Naive thymus-derived CD8-positive, alpha-beta T cell (primary cell): Measurements from ENCODE around the gene LRRC61. TPM values are rescaled to one million over a fixed set of nuclear protein-coding genes. Genes with fewer than 3 reads are reported as not detected.
"Not testable (repeated sequence)": the region's sequence is repeated elsewhere in the genome, so short reads cannot be mapped to it uniquely, and the experiment has no call there.

Experiments used
- ATAC-seq, 2 donors: fragments of 150-1000 bp; cut with Tn5 transposase in 1 of 2; sonication (Bioruptor Pico), chemical (Tn5 transposase) in 1 of 2; 1 replicate in 1 of 2; 2 replicates in 1 of 2; pipeline ENCODE4 v1.10.0; 2021; ENCODE audit warnings: mild to moderate bottlenecking in 2 of 2, moderate library complexity in 2 of 2
- POLR2A ChIA-PET: fragments of 350-600 bp; sonication (Branson Sonifier 250); formaldehyde crosslinking; loops from one replicate; lab custom pipeline; 2021; ENCODE audit warnings: antibody characterized with exemption; lab: Charles Lee
- DNase-seq, 10 donors: peaks; one replicate each; pipeline versions ENCODE4 v3.0.0 to v3.0.0-alpha.2; 2020 to 2022
- H3K27ac Mint-ChIP-seq, 10 donors: one replicate each; pipeline ENCODE4 v1.8.0; 2020 to 2022; ENCODE audit warnings: mild to moderate bottlenecking in 10 of 10, mixed read lengths in 10 of 10, moderate library complexity in 4 of 10, inconsistent platforms in 1 of 10
- H3K27me3 Mint-ChIP-seq, 5 donors: one replicate each; pipeline ENCODE4 v1.8.0; 2021 to 2022; ENCODE audit warnings: mixed read lengths in 5 of 5
- H3K36me3 Mint-ChIP-seq, 3 donors: one replicate each; pipeline ENCODE4 v1.8.0; 2020 to 2022; ENCODE audit warnings: mixed read lengths in 3 of 3, mild to moderate bottlenecking in 2 of 3, inconsistent platforms in 1 of 3
- H3K4me1 Mint-ChIP-seq, 4 donors: one replicate each; pipeline ENCODE4 v1.8.0; 2021 to 2022; ENCODE audit warnings: mixed read lengths in 4 of 4
- H3K4me3 Mint-ChIP-seq, 10 donors: one replicate each; pipeline ENCODE4 v1.8.0; 2020 to 2022; ENCODE audit warnings: mild to moderate bottlenecking in 10 of 10, mixed read lengths in 10 of 10, moderate library complexity in 6 of 10, inconsistent platforms in 1 of 10
- H3K9me3 Mint-ChIP-seq, 9 donors: one replicate each; pipeline ENCODE4 v1.8.0; 2020 to 2022; ENCODE audit warnings: mixed read lengths in 9 of 9, mild to moderate bottlenecking in 3 of 9, inconsistent platforms in 1 of 9, moderate library complexity in 1 of 9
- polyA plus RNA-seq, 3 donors: library from polyadenylated mRNA; unstranded; fragments of 300-500 nt; fragmentation: Illumina TruSeq; gene quantifications; one replicate each; pipeline ENCODE4 v1.2.3, GENCODE V29; 2021
- total RNA-seq, 8 experiments: library from RNA in 2 of 8; stranded (reverse) in 2 of 8; gene quantifications; one replicate each; pipeline ENCODE4 v1.2.3 and lab custom pipeline; 2021 to 2026

The LRRC61 gene
- total and polyA plus RNA-seq, 5 experiments from 2014 or later = 13.8 to 34.3 (median 17.8) TPM

DNA sequence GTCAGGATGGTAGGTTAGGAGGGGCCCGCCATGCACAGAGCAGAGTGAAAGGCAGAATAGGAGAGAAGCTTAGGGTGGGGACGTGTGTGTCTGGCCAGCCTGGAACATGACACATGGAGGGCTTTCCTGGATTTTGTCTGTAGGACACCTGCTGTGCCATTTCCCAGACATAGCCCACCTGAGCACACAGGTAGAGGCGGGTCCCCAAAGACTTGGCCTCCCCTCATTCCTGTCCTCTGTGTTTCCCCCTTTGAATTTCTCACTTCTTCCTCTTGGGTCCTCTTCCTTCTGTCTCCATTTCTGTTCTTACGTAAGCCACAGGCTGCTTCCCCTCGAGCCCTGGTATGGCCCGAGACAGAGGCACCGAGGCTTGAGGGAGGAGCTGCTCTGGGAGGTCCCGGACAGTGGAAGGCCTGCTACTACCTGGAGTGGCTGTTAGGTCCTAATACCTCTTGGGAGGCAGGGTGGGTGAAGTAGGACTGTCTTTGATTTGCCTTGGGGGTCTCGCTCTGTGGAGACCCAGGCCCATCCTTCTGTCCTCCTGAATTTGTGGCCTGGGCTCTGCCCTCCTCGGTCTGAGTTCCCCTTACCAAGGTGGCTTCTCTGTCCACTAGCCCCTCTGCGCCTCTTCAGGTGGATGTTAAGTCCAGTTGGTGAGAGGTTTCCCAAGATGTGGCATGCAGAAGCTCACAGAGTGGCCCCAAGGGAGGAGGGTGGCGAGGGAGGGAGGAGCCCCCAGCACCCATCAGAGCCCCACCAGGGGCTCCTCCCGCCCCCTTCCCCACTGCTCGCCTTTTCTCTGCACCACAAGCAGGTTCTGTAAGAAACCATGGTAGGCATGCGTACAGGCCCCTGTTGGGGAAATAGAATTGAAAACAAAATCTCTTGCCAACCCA is 61.5 kb downstream of the LRRC61 start:
- ATAC-seq (no peak), DNase-seq (peak in 1 of 10 donors; percentile 30)
- H3K4me3 Mint-ChIP-seq = peak overlapping the region in 1 of 10 donors; percentile 41
- H3K9me3 Mint-ChIP-seq = no peaks in the 10 kb centered on the region
- H3K27ac Mint-ChIP-seq = no peak overlapping the region
- POLR2A ChIA-PET = interaction anchor here (2.2 to 2.5 kb wide), 2 partner anchors 15 to 20 kb away, joined by 9 to 10 read pairs; partner anchors contain the start of gene REPIN1
- peaks cover 0 to 2% (median 0%) of the 10 kb centered on the region in 3 donors for H3K36me3 Mint-ChIP-seq
- no peaks in the 10 kb centered on the region for H3K27me3 Mint-ChIP-seq
- H3K4me1 Mint-ChIP-seq = peaks cover 9 to 23% (median 20%) of the 10 kb centered on the region in 4 donors

DNA sequence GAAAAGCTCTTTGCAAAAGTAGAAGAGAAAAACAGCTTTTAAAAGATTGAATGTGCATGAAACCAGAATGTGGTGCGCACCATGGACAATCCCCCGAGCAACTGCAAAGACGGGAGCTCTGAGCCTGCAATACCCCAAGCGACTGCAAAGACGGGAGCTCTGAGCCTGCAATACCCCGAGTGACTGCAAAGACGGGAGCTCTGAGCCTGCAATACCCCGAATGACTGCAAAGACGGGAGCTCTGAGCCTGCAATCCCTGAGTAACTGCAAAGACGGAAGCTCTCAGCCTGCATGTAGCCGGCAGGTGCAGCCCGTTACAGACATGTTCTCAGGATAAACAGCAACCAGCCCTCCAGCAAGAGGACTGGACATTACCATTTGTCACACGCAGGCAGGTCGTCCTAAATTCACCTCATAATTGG is 62.2 kb downstream of the LRRC61 start:
- POLR2A ChIA-PET = interaction anchor here (1.9 to 2.5 kb wide), 3 partner anchors 16 to 19 kb away, joined by 5 to 10 read pairs (median 9); partner anchors contain the start of gene REPIN1
- peak in 1 of 10 donors; percentile 16 for DNase-seq
- Mint-ChIP-seq H3K4me1 (peaks cover 3 to 17% (median 14%) of the 10 kb centered on the region in 4 donors), H3K36me3 (peaks cover 0 to 2% (median 0%) of the 10 kb centered on the region in 3 donors), H3K27ac (no peak overlapping the region), H3K4me3 (peak overlapping the region in 1 of 10 donors; percentile 41), H3K27me3 (no peaks in the 10 kb centered on the region), H3K9me3 (no peaks in the 10 kb centered on the region)
- ATAC-seq = no peak

DNA sequence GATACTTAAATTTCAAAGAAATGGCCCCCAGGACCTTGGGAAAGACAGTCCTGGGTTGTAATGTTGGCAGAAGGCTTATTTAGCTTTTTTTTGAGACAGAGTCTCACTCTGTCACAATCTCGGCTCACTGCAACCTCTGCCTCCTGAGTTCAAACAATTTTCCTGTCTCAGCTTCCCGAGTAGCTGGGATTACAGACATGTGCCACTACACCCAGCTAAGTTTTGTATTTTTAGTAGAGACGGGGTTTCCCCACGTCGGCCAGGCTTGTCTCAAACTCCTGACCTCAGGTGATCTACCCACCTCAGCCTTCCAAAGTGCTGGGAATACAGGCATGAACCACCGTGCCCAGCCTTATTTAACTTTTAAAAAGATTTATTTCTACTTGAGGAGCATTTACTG is 62.7 kb downstream of the LRRC61 start:
- H3K4me3 Mint-ChIP-seq, DNase-seq, H3K9me3 Mint-ChIP-seq, H3K27me3 Mint-ChIP-seq, ATAC-seq, H3K27ac Mint-ChIP-seq, H3K36me3 Mint-ChIP-seq: not testable (repeated sequence)
- H3K4me1 Mint-ChIP-seq = peaks cover 1 to 12% (median 8%) of the 10 kb centered on the region in 4 donors
- POLR2A ChIA-PET = interaction anchor here (0.9 to 2.5 kb wide), 4 partner anchors 16 to 29 kb away, joined by 5 to 10 read pairs (median 7); partner anchors contain the start of gene REPIN1

Other genes starting within 250 kb of the LRRC61 start
- gene ACTR3C, start 190 bp downstream of the LRRC61 start, total RNA-seq = 10 to 100 TPM in 1 of 2 experiments, 1 to 10 TPM in 1; 9.8 to 12.8 TPM
- 1 to 10 TPM; 2.1 to 4.6 (median 3.5) TPM for gene ACTR3C, start 190 bp downstream of the LRRC61 start, polyA plus RNA-seq
- gene RARRES2, start 18.3 kb downstream of the LRRC61 start, total RNA-seq = under 1 TPM in 1 of 2 experiments, not detected in 1; 0.29 TPM
- not detected for gene RARRES2, start 18.3 kb downstream of the LRRC61 start, polyA plus RNA-seq
- gene REPIN1, start 45.5 kb downstream of the LRRC61 start, total RNA-seq = 100 to 1,000 TPM; 104 to 108 TPM
- 10 to 100 TPM; 39.8 to 73.0 (median 49.8) TPM for gene REPIN1, start 45.5 kb downstream of the LRRC61 start, polyA plus RNA-seq
- gene ZNF775, start 56.0 kb downstream of the LRRC61 start, total RNA-seq = 1 to 10 TPM; 5.6 to 5.9 TPM
- gene ZNF775, start 56.0 kb downstream of the LRRC61 start, polyA plus RNA-seq = 1 to 10 TPM; 1.5 to 7.6 (median 3.1) TPM
- 10 to 100 TPM; 66.8 to 68.0 TPM for gene GIMAP8, start 127.3 kb downstream of the LRRC61 start, total RNA-seq
- 10 to 100 TPM; 18.9 to 38.9 (median 25.9) TPM for gene GIMAP8, start 127.3 kb downstream of the LRRC61 start, polyA plus RNA-seq
- 100 to 1,000 TPM; 367 to 369 TPM for gene GIMAP7, start 191.5 kb downstream of the LRRC61 start, total RNA-seq
- 100 to 1,000 TPM; 451 to 821 (median 658) TPM for gene GIMAP7, start 191.5 kb downstream of the LRRC61 start, polyA plus RNA-seq
- gene GIMAP4, start 244.0 kb downstream of the LRRC61 start, total RNA-seq = 100 to 1,000 TPM; 381 to 403 TPM
- gene GIMAP4, start 244.0 kb downstream of the LRRC61 start, polyA plus RNA-seq = 100 to 1,000 TPM; 233 to 526 (median 341) TPM